WTC11 (cell line): ENCODE data around the gene PCDH9. TPM values are rescaled to one million over a fixed set of nuclear protein-coding genes. Genes with fewer than 3 reads are reported as not detected.

Experiments used
- ATAC-seq: fragments of 200-7000 bp; cut with Tn5 transposase; 2 replicates; pipeline ENCODE4 v1.10.0; 2021; ENCODE audit warnings: mild to moderate bottlenecking, moderate library complexity
- CTCF ChIA-PET: fragments of 300-600 bp; sonication (Branson Sonifier 250); formaldehyde crosslinking; loops from one replicate; lab custom pipeline; 2021; ENCODE audit warnings: antibody characterized with exemption; lab: Charles Lee
- POLR2A ChIA-PET: fragments of 350-600 bp; sonication (Branson Sonifier 250); formaldehyde crosslinking; loops from one replicate; lab custom pipeline; 2021; ENCODE audit warnings: antibody characterized with exemption; lab: Charles Lee
- DNase-seq: peaks from one replicate; pipeline ENCODE4 v3.0.0; 2021; ENCODE audit warnings: low spot score
- H3K27ac Mint-ChIP-seq: 2 replicates; pipeline ENCODE4 v1.8.0; 2021; ENCODE audit warnings: mixed read lengths
- H3K27me3 Mint-ChIP-seq: 2 replicates; pipeline ENCODE4 v1.8.0; 2021; ENCODE audit warnings: low read depth, mild to moderate bottlenecking, moderate library complexity, mixed read lengths
- H3K36me3 Mint-ChIP-seq: 2 replicates; pipeline ENCODE4 v1.8.0; 2021; ENCODE audit warnings: mixed read lengths
- H3K4me1 Mint-ChIP-seq: 2 replicates; pipeline ENCODE4 v1.8.0; 2022; ENCODE audit warnings: mixed read lengths
- H3K4me3 Mint-ChIP-seq: 2 replicates; pipeline ENCODE4 v1.8.0; 2021; ENCODE audit warnings: mild to moderate bottlenecking, moderate library complexity, mixed read lengths
- H3K9me3 Mint-ChIP-seq: 2 replicates; pipeline ENCODE4 v1.8.0; 2021; ENCODE audit warnings: mixed read lengths
- ATF3 ChIP-seq: sonication (generic); formaldehyde crosslinking; conservative IDR thresholded peaks from 2 replicates; pipeline ENCODE4 v1.8.1; 2022; ENCODE audit warnings: mild to moderate bottlenecking, missing genetic modification reagents
- CREM ChIP-seq: sonication (generic); formaldehyde crosslinking; IDR thresholded peaks from 2 replicates; pipeline ENCODE4 v1.8.1; 2022; ENCODE audit warnings: mild to moderate bottlenecking, missing genetic modification reagents, moderate library complexity
- ELF4 ChIP-seq: sonication (generic); formaldehyde crosslinking; IDR thresholded peaks from 2 replicates; pipeline ENCODE4 v1.8.1; 2022; ENCODE audit warnings: low read depth, mild to moderate bottlenecking, moderate library complexity, missing genetic modification reagents
- ESRRA ChIP-seq: sonication (generic); formaldehyde crosslinking; IDR thresholded peaks from 2 replicates; pipeline ENCODE4 v1.8.1; 2022; ENCODE audit warnings: mild to moderate bottlenecking, missing genetic modification reagents, borderline replicate concordance
- FOXJ3 ChIP-seq: sonication (generic); formaldehyde crosslinking; IDR thresholded peaks from 2 replicates; pipeline ENCODE4 v1.9.0; 2021; ENCODE audit warnings: missing genetic modification reagents, mild to moderate bottlenecking, borderline replicate concordance
- FOXP1 ChIP-seq: sonication (generic); formaldehyde crosslinking; IDR thresholded peaks from 2 replicates; pipeline ENCODE4 v1.8.0; 2022; ENCODE audit warnings: missing genetic modification reagents, mild to moderate bottlenecking, moderate library complexity, borderline replicate concordance
- GRHL2 ChIP-seq: fragments of 250-450 bp; sonication (Bioruptor Pico); IDR thresholded peaks from 2 replicates; pipeline ENCODE4 v1.8.0; 2022; ENCODE audit warnings: mild to moderate bottlenecking, moderate library complexity; ENCODE audit not compliant: insufficient replicate concordance, severe bottlenecking
- JAZF1 ChIP-seq: fragments of 250-450 bp; sonication (Bioruptor Pico); IDR thresholded peaks from 2 replicates; pipeline ENCODE4 v1.9.0; 2021; ENCODE audit warnings: moderate library complexity, mild to moderate bottlenecking, inconsistent platforms
- MLX ChIP-seq: sonication (generic); formaldehyde crosslinking; IDR thresholded peaks from 2 replicates; pipeline ENCODE4 v1.8.1; 2023; ENCODE audit warnings: mild to moderate bottlenecking, missing genetic modification reagents, moderate library complexity
- MYBL2 ChIP-seq: sonication (generic); formaldehyde crosslinking; IDR thresholded peaks from 2 replicates; pipeline ENCODE4 v1.8.1; 2023; ENCODE audit warnings: mild to moderate bottlenecking, moderate library complexity, missing genetic modification reagents
- NFYB ChIP-seq: sonication (generic); formaldehyde crosslinking; conservative IDR thresholded peaks from 2 replicates; pipeline ENCODE4 v1.8.0; 2022; ENCODE audit warnings: low read depth, missing genetic modification reagents
- NR3C1 ChIP-seq: sonication (generic); formaldehyde crosslinking; conservative IDR thresholded peaks from 2 replicates; pipeline ENCODE4 v1.8.1; 2023; ENCODE audit warnings: low read depth, mild to moderate bottlenecking, missing genetic modification reagents
- PRDM15 ChIP-seq: sonication (generic); formaldehyde crosslinking; IDR thresholded peaks from 2 replicates; pipeline ENCODE4 v1.8.0; 2022; ENCODE audit warnings: missing genetic modification reagents
- PREB ChIP-seq: sonication (generic); formaldehyde crosslinking; IDR thresholded peaks from 2 replicates; pipeline ENCODE4 v1.8.1; 2022; ENCODE audit warnings: mild to moderate bottlenecking, missing genetic modification reagents, moderate library complexity, borderline replicate concordance
- STAT6 ChIP-seq: sonication (generic); formaldehyde crosslinking; conservative IDR thresholded peaks from 2 replicates; pipeline ENCODE4 v1.8.1; 2023; ENCODE audit warnings: mild to moderate bottlenecking, low read depth, missing genetic modification reagents, moderate library complexity
- TCF7 ChIP-seq: sonication (generic); formaldehyde crosslinking; IDR thresholded peaks from 2 replicates; pipeline ENCODE4 v1.8.0; 2022; ENCODE audit warnings: mild to moderate bottlenecking, low read depth, missing genetic modification reagents, moderate library complexity
- TEAD1 ChIP-seq: sonication (generic); formaldehyde crosslinking; IDR thresholded peaks from 2 replicates; pipeline ENCODE4 v1.8.0; 2022; ENCODE audit warnings: mild to moderate bottlenecking, missing genetic modification reagents
- TEAD4 ChIP-seq: sonication (generic); formaldehyde crosslinking; IDR thresholded peaks from 2 replicates; pipeline ENCODE4 v1.8.0; 2022; ENCODE audit warnings: mild to moderate bottlenecking, missing genetic modification reagents
- ZMAT4 ChIP-seq: fragments of 250-450 bp; sonication (Bioruptor Pico); IDR thresholded peaks from 2 replicates; pipeline ENCODE4 v1.9.0; 2021; ENCODE audit warnings: mild to moderate bottlenecking
- ZNF121 ChIP-seq: sonication (generic); formaldehyde crosslinking; IDR thresholded peaks from 2 replicates; pipeline ENCODE4 v1.8.0; 2023; ENCODE audit warnings: missing genetic modification reagents
- ZNF219 ChIP-seq: sonication (generic); formaldehyde crosslinking; IDR thresholded peaks from 2 replicates; pipeline ENCODE4 v1.8.0; 2023; ENCODE audit warnings: missing genetic modification reagents, mild to moderate bottlenecking, borderline replicate concordance
- ZNF232 ChIP-seq: sonication (generic); formaldehyde crosslinking; IDR thresholded peaks from 2 replicates; pipeline ENCODE4 v1.8.0; 2022; ENCODE audit warnings: mild to moderate bottlenecking, missing genetic modification reagents
- ZNF263 ChIP-seq: sonication (generic); formaldehyde crosslinking; IDR thresholded peaks from 2 replicates; pipeline ENCODE4 v1.8.1; 2022; ENCODE audit warnings: low read depth, mild to moderate bottlenecking, moderate library complexity, missing genetic modification reagents
- ZNF423 ChIP-seq: fragments of 250-450 bp; sonication (Bioruptor Pico); IDR thresholded peaks from 2 replicates; pipeline ENCODE4 v2.1.2; 2022; ENCODE audit warnings: mild to moderate bottlenecking, moderate library complexity
- ZNF671 ChIP-seq: fragments of 250-450 bp; sonication (Bioruptor Pico); IDR thresholded peaks from 2 replicates; pipeline ENCODE4 v1.8.0; 2021; ENCODE audit warnings: mild to moderate bottlenecking
- total RNA-seq: library from RNA; stranded (reverse); gene quantifications from 3 replicates; pipeline ENCODE4 v1.2.3, GENCODE V29; 2021

PCDH9 gene
- total RNA-seq, 1 experiment from 2014 or later: 0.48 TPM

GRCh38 chr13:66537417-66537816 lies 692.7 kb downstream of the PCDH9 start:
- DNase-seq: no peak
- TF ChIP-seq JAZF1 (CRISPR knock-in tag) (no peak), ZMAT4 (CRISPR knock-in tag) (no peak), GRHL2 (CRISPR knock-in tag) (no peak), MLX (no peak), TEAD1 (CRISPR knock-in tag) (no peak)
- TF ChIP-seq, all 79 proteins: peak for 0
- ATAC-seq: no peak
- Mint-ChIP-seq H3K4me3 (no peak overlapping the region), H3K36me3 (no peaks in the 10 kb centered on the region), H3K27me3 (no peaks in the 10 kb centered on the region), H3K9me3 (peaks cover 6% of the 10 kb centered on the region), H3K27ac (no peak overlapping the region), H3K4me1 (peaks cover 11% of the 10 kb centered on the region)
- ChIA-PET POLR2A (no interaction called here), CTCF (no interaction called here)

DNA sequence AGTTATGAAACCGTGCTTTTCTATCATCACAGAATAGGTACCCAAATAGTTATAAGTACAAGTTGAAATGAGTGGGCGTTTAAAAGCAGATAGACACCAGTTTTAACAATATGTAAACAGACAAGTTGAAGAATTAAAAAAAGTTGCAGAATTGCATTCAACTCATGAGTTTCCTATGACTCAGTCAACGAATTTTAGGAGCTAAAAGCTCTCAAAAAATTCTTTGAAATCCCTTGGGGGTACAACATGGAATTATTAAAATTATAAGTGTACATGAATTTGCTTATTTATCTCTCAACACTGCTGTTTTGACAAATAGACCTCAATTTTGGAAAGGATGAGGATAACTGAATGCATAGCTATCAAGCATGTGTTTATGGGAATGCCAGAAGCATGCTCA lies 693.4 kb downstream of the PCDH9 start:
- TF ChIP-seq ESRRA: no peak
- TF ChIP-seq ZNF671 (CRISPR knock-in tag): no peak
- TF ChIP-seq PRDM15 (CRISPR knock-in tag): no peak
- no peak for TF ChIP-seq NR3C1 (CRISPR knock-in tag)
- TF ChIP-seq ZNF219 (CRISPR knock-in tag): no peak
- TF ChIP-seq ELF4 (CRISPR knock-in tag): no peak
- no peak for TF ChIP-seq ZNF232 (CRISPR knock-in tag)
- TF ChIP-seq ATF3: no peak
- TF ChIP-seq MYBL2: no peak
- no peak for TF ChIP-seq TEAD4 (CRISPR knock-in tag)
- peaks cover 12% of the 10 kb centered on the region for H3K4me1 Mint-ChIP-seq
- ChIA-PET POLR2A (no interaction called here), CTCF (no interaction called here)
- no peak overlapping the region for H3K27ac Mint-ChIP-seq
- H3K27me3 Mint-ChIP-seq: no peaks in the 10 kb centered on the region
- H3K4me3 Mint-ChIP-seq: no peak overlapping the region
- no peaks in the 10 kb centered on the region for H3K36me3 Mint-ChIP-seq
- DNase-seq (no peak), ATAC-seq (no peak)
- peaks cover 6% of the 10 kb centered on the region for H3K9me3 Mint-ChIP-seq

DNA sequence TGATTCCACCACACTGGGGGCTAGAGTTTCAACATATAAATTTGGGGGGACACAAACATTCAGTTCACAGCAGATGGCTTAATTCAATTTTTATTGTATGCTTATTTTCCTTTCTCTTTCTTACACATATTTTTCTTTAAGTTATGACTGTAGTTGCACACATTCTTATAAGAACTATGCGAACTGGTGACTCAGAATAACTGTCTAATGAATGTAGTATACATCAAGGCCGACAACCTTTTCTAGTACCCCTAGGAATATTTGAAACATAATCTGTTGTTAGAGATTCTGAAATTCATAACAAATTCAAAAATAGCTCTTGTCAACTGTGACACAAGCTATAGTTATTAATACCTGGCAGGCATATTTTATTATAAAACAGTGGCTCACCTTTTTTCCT lies 695.6 kb downstream of the PCDH9 start:
- no peak overlapping the region for H3K27ac Mint-ChIP-seq
- ChIA-PET POLR2A (no interaction called here), CTCF (no interaction called here)
- H3K4me1 Mint-ChIP-seq: peaks cover 30% of the 10 kb centered on the region
- no peaks in the 10 kb centered on the region for H3K36me3 Mint-ChIP-seq
- no peak overlapping the region for H3K4me3 Mint-ChIP-seq
- ATAC-seq (no peak), DNase-seq (no peak)
- peaks cover 6% of the 10 kb centered on the region for H3K9me3 Mint-ChIP-seq
- no peaks in the 10 kb centered on the region for H3K27me3 Mint-ChIP-seq
- TF ChIP-seq PREB: no peak
- TF ChIP-seq ZNF423 (CRISPR knock-in tag): no peak
- TF ChIP-seq ELF4 (CRISPR knock-in tag): no peak
- TF ChIP-seq ZNF263 (CRISPR knock-in tag): no peak
- TF ChIP-seq TCF7: no peak
- no peak for TF ChIP-seq ZNF121
- no peak for TF ChIP-seq STAT6
- TF ChIP-seq FOXP1: no peak
- no peak for TF ChIP-seq GRHL2 (CRISPR knock-in tag)
- TF ChIP-seq NFYB (CRISPR knock-in tag): no peak
- TF ChIP-seq CREM: no peak
- TF ChIP-seq FOXJ3 (CRISPR knock-in tag): no peak
- TF ChIP-seq ZNF219 (CRISPR knock-in tag): no peak
- no peak for TF ChIP-seq ATF3
